Left lung (tissue), 10 donors: ENCODE data around the gene SLC16A7. TPM values are rescaled to one million over a fixed set of nuclear protein-coding genes. Genes with fewer than 3 reads are reported as not detected.
A peak's percentile ranks its signal among the peaks of the same experiment; 100 is the strongest.

Experiments
- ATAC-seq: fragments of 200-7000 bp; cut with Tn5 transposase; one replicate; pipeline ENCODE4 v1.9.1; 2020; ENCODE audit warnings: moderate library complexity
- DNase-seq, 4 donors: peaks; one replicate each; pipeline ENCODE4 v3.0.0-alpha.2; 2013 to 2020
- H3K27ac ChIP-seq, 2 donors: fragments of 200-600 bp; sonication (generic) in 1 of 2; one replicate each; pipeline versions ENCODE4 v1.5.0 to v1.8.0; 2020 to 2021
- H3K27me3 ChIP-seq, 2 donors: fragments of 200-600 bp; sonication (generic) in 1 of 2; one replicate each; pipeline versions ENCODE4 v1.5.0 to v1.8.0; 2020 to 2021
- H3K36me3 ChIP-seq, 2 donors: fragments of 200-600 bp; sonication (generic) in 1 of 2; one replicate each; pipeline versions ENCODE4 v1.5.0 to v1.8.0; 2020 to 2021
- H3K4me1 ChIP-seq, 2 donors: fragments of 200-600 bp; one replicate each; pipeline ENCODE4 v1.8.0; 2021
- H3K4me3 ChIP-seq, 2 donors: fragments of 200-600 bp; sonication (generic) in 1 of 2; one replicate each; pipeline versions ENCODE4 v1.5.0 to v1.8.0; 2020 to 2021; ENCODE audit warnings: mild to moderate bottlenecking in 1 of 2
- H3K9me3 ChIP-seq, 2 donors: fragments of 200-600 bp; sonication (generic) in 1 of 2; one replicate each; pipeline versions ENCODE4 v1.5.0 to v1.8.0; 2020 to 2021
- CTCF ChIP-seq, 2 donors: fragments of 200-600 bp; sonication (generic) in 1 of 2; IDR thresholded peaks; one replicate each; pipeline versions ENCODE4 v1.5.0 to v1.8.0; 2021; ENCODE audit warnings: antibody characterized with exemption in 2 of 2
- intact Hi-C, 2 donors: fragments of 100-400 bp; cut with DNase I; formaldehyde crosslinking; loops; one replicate each; pipeline versions ENCODE4 v1.11.2 to v1.14.2; 2022
- polyA plus RNA-seq, 6 donors: library from polyadenylated mRNA; unstranded; fragments of 120-200 nt; gene quantifications; one replicate each; pipeline ENCODE4 v1.2.1, GENCODE V29; 2013; ENCODE audit not compliant: insufficient read length in 6 of 6
- total RNA-seq, 2 donors: library from RNA; stranded (reverse); fragmentation: NEBNext Ultra II Directional; extraction: Animal tissue kit (Norgen Biotek cat#: 25700); gene quantifications; one replicate each; pipeline ENCODE4 v1.2.1, GENCODE V29; 2021
- donor health status: DM: no; HTN: yes; CAD: no.
- donor health status: DM: no; HTN: no; CAD: no.

Gene SLC16A7
- total and polyA plus RNA-seq, 8 donors, result 2.5 to 33.9 (median 2.8) TPM

- intact Hi-C loops, result no loop called here
- no peak overlapping the region for H3K27ac ChIP-seq
- H3K27me3 ChIP-seq, result no peaks in the 10 kb centered on the region
- H3K36me3 ChIP-seq, result no peaks in the 10 kb centered on the region
- H3K4me3 ChIP-seq, result no peak overlapping the region
- DNase-seq, result no peak
- H3K4me1 ChIP-seq, result peaks cover 0 to 3% of the 10 kb centered on the region in 2 donors
- TF ChIP-seq CTCF (IDR thresholded peaks at IDR 0.05), result no peak
- H3K9me3 ChIP-seq, result no peaks in the 10 kb centered on the region
- ATAC-seq, result peak; percentile 51
Measured at GRCh38 chr12:59652130-59652529, 56.3 kb downstream of the SLC16A7 start.

- no peak for ATAC-seq
Measured at GRCh38 chr12:59654061-59654460, 58.2 kb downstream of the SLC16A7 start.

GRCh38 chr12:59657266-59657665 lies 61.4 kb downstream of the SLC16A7 start:
- Histone ChIP-seq H3K4me1 (no peaks in the 10 kb centered on the region), H3K4me3 (no peak overlapping the region), H3K27me3 (no peaks in the 10 kb centered on the region), H3K27ac (no peak overlapping the region), H3K9me3 (no peaks in the 10 kb centered on the region), H3K36me3 (no peaks in the 10 kb centered on the region)
- DNase-seq (no peak), ATAC-seq (peak; percentile 17)
- intact Hi-C loops, result no loop called here
- TF ChIP-seq CTCF (IDR thresholded peaks at IDR 0.05), result no peak

More at GRCh38 chr12:59654061-59654460, 58.2 kb downstream of the SLC16A7 start:
- no peaks in the 10 kb centered on the region for H3K27me3 ChIP-seq
- H3K4me1 ChIP-seq, result peaks cover 0 to 3% of the 10 kb centered on the region in 2 donors
- intact Hi-C loops, result no loop called here
- H3K36me3 ChIP-seq, result no peaks in the 10 kb centered on the region
- no peak overlapping the region for H3K27ac ChIP-seq
- TF ChIP-seq CTCF (IDR thresholded peaks at IDR 0.05), result no peak
- DNase-seq, result no peak
- no peaks in the 10 kb centered on the region for H3K9me3 ChIP-seq
- H3K4me3 ChIP-seq, result no peak overlapping the region

- no peak for TF ChIP-seq CTCF (IDR thresholded peaks at IDR 0.05)
- no peaks in the 10 kb centered on the region for H3K27me3 ChIP-seq
- intact Hi-C loops, result no loop called here
- DNase-seq (no peak), ATAC-seq (no peak)
- no peak overlapping the region for H3K27ac ChIP-seq
- no peak overlapping the region for H3K4me3 ChIP-seq
- H3K36me3 ChIP-seq, result no peaks in the 10 kb centered on the region
- no peaks in the 10 kb centered on the region for H3K4me1 ChIP-seq
- no peaks in the 10 kb centered on the region for H3K9me3 ChIP-seq
Measured at GRCh38 chr12:59657711-59658110, 61.9 kb downstream of the SLC16A7 start.

GRCh38 chr12:59660148-59660547 lies 64.3 kb downstream of the SLC16A7 start:
- ATAC-seq (no peak), DNase-seq (no peak)
- Histone ChIP-seq H3K36me3 (no peaks in the 10 kb centered on the region), H3K4me1 (no peaks in the 10 kb centered on the region), H3K9me3 (no peaks in the 10 kb centered on the region), H3K4me3 (no peak overlapping the region), H3K27ac (no peak overlapping the region), H3K27me3 (no peaks in the 10 kb centered on the region)
- no peak for TF ChIP-seq CTCF (IDR thresholded peaks at IDR 0.05)
- intact Hi-C loops, result no loop called here
